PC-3 (cell line): ENCODE measurements around the gene CYP11A1. TPM values are rescaled to one million over a fixed set of nuclear protein-coding genes. Genes with fewer than 3 reads are reported as not detected.

Experiments used
- ATAC-seq: fragments of 200-7000 bp; cut with Tn5 transposase; 2 replicates; pipeline ENCODE4 v1.9.1; 2020; ENCODE audit warnings: mild to moderate bottlenecking, moderate library complexity
- BruUV-seq: library from RNA; stranded (reverse); fragments of 400-500 nt; replicated peaks from 2 replicates; lab custom pipeline; 2021; lab: Mats Ljungman, UMichigan
- CTCF ChIA-PET: fragments of 300-600 bp; sonication (Branson Sonifier 250); formaldehyde crosslinking; loops from one replicate; lab custom pipeline; 2022; ENCODE audit warnings: antibody characterized with exemption; lab: Charles Lee
- POLR2A ChIA-PET: fragments of 300-600 bp; sonication (Branson Sonifier 250); formaldehyde crosslinking; loops from one replicate; lab custom pipeline; 2022; ENCODE audit warnings: antibody characterized with exemption; ENCODE audit not compliant: unreplicated experiment; lab: Charles Lee
- DNase-seq: peaks from one replicate; pipeline ENCODE4 v3.0.0-alpha.2; 2015
- H2AFZ ChIP-seq: fragments of 300-600 bp; sonication (generic); 2 replicates; pipeline ENCODE4 v1.6.0; 2016; ENCODE audit warnings: antibody characterized with exemption, low read length
- H3F3A ChIP-seq: fragments of 300-600 bp; sonication (generic); one replicate; pipeline ENCODE4 v1.6.0; 2017; ENCODE audit warnings: antibody characterized with exemption, low read length, control low read depth, mild to moderate bottlenecking; ENCODE audit not compliant: unreplicated experiment
- H3K27ac ChIP-seq: fragments of 300-600 bp; sonication (generic); 2 replicates; pipeline ENCODE4 v1.5.1; 2016; ENCODE audit warnings: mild to moderate bottlenecking, low read length
- H3K27me3 ChIP-seq: fragments of 300-600 bp; sonication (generic); 2 replicates; pipeline ENCODE4 v1.6.1; 2016; ENCODE audit warnings: low read length, mixed read lengths
- H3K36me3 ChIP-seq: fragments of 300-600 bp; sonication (generic); 2 replicates; pipeline ENCODE4 v1.6.1; 2016; ENCODE audit warnings: low read depth, mixed run types, low read length, mixed read lengths
- H3K4me1 ChIP-seq: fragments of 300-600 bp; sonication (generic); 2 replicates; pipeline ENCODE4 v1.5.1; 2016; ENCODE audit warnings: low read length; ENCODE audit not compliant: insufficient read depth
- H3K4me2 ChIP-seq: fragments of 300-600 bp; sonication (generic); 2 replicates; pipeline ENCODE4 v1.6.0; 2016; ENCODE audit warnings: low read length
- H3K4me3 ChIP-seq: fragments of 300-600 bp; sonication (generic); 2 replicates; pipeline ENCODE4 v1.5.1; 2016; ENCODE audit warnings: mild to moderate bottlenecking, low read length, mixed read lengths
- H3K79me2 ChIP-seq: fragments of 300-600 bp; sonication (generic); 2 replicates; pipeline ENCODE4 v1.6.1; 2017; ENCODE audit warnings: low read length, mixed read lengths
- H3K9ac ChIP-seq: fragments of 300-600 bp; sonication (generic); 2 replicates; pipeline ENCODE4 v1.6.0; 2016; ENCODE audit warnings: mild to moderate bottlenecking, low read length
- H3K9me2 ChIP-seq: fragments of 300-600 bp; sonication (generic); replicated peaks from 2 replicates; pipeline ENCODE4 v1.6.1; 2016; ENCODE audit warnings: mixed run types, low read length, mixed read lengths
- H3K9me3 ChIP-seq: fragments of 300-600 bp; sonication (generic); 2 replicates; pipeline ENCODE4 v1.6.1; 2016; ENCODE audit warnings: low read length, mixed read lengths
- H4K20me1 ChIP-seq: fragments of 300-600 bp; sonication (generic); 2 replicates; pipeline ENCODE4 v1.6.1; 2016; ENCODE audit warnings: low read length, mixed read lengths
- EZH2 ChIP-seq: fragments of 300-600 bp; sonication (generic); IDR thresholded peaks from one replicate; pipeline ENCODE4 v1.6.1; 2017; ENCODE audit warnings: antibody characterized with exemption, mild to moderate bottlenecking, low read length; ENCODE audit not compliant: unreplicated experiment
- EZH2phosphoT487 ChIP-seq: fragments of 300-600 bp; sonication (generic); IDR thresholded peaks from 2 replicates; pipeline ENCODE4 v1.6.1; 2018; ENCODE audit warnings: mild to moderate bottlenecking, antibody characterized with exemption, low read length, borderline replicate concordance
- intact Hi-C: fragments of 100-400 bp; cut with micrococcal nuclease; formaldehyde crosslinking; loops from 2 replicates; pipeline ENCODE4 v1.9.0; 2023
- total RNA-seq: library from RNA; depleted of rRNA; stranded (reverse); fragments of >200 nt; gene quantifications from 2 replicates; pipeline ENCODE4 v1.2.3, GENCODE V29; 2014
- TF ChIP-seq, protein P1 (sequence below): fragments of 300-600 bp; sonication (generic); conservative IDR thresholded peaks from 2 replicates; pipeline ENCODE4 v1.5.1; 2017; ENCODE audit warnings: antibody characterized with exemption, low read depth, mild to moderate bottlenecking, low read length

CYP11A1 gene
- total RNA-seq, 1 experiment from 2014 or later, result 0.18 TPM

DNA sequence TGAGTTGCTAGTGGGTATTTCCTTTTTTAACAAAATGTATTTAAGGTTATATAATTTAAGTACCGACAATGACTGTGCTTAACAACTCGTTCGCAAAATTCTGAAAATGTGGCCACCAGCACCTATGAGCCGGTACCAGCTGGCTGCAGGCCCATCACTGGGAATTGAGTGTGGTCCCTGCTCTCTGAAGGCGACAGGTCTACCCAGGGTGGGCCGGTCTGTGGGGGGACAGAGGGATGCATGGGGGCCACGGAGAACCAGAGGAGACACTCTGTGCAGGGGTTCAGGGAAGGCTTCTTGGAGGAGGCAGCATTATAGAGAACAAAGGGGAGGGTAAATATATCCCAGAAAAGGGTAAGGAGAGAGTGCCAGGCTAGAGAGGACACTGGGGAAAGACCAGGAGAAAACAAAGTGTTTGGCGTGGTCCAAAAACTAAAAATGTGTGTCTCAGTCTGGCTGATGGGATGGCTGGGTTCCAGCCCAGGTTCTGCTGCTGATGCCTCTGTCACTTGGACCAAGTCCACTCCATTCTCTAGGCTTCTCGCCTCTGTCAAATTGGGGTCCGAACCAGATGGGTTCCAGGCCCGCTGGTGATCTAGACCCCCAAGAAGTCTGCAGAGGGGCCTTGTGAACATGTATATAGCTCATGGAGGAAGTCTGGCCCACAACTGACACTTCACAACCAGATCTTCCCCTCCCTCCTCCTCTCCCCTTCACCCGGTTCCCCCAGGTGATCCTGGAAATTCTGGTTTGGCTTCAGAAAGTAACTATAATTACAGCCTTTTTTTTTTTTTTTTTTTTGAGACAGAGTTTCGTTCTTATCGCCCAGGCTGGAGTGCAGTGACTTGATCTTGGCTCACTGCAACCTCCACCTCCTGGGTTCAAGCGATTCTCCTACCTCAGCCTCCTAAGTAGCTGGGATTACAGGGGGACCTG lies 10.7 kb upstream of the CYP11A1 start:
- no peak overlapping the region for H3K4me3 ChIP-seq
- CTCF ChIA-PET, result interaction anchor here (0.6 kb wide), 1 partner anchor 184 kb away, joined by 4 read pairs; no protein-coding TSS in a partner anchor
- H3K4me1 ChIP-seq, result peaks cover 32% of the 10 kb centered on the region
- no peaks in the 10 kb centered on the region for H3K9me3 ChIP-seq
- BruUV-seq, result no TSS peak
- no peaks in the 10 kb centered on the region for H3K9me2 ChIP-seq
- ATAC-seq, result no peak
- no peaks in the 10 kb centered on the region for H4K20me1 ChIP-seq
- no peaks in the 10 kb centered on the region for H3F3A ChIP-seq
- H2AFZ ChIP-seq, result no peak overlapping the region
- H3K4me2 ChIP-seq, result no peak overlapping the region
- no peak overlapping the region for H3K9ac ChIP-seq
- no peaks in the 10 kb centered on the region for H3K36me3 ChIP-seq
- H3K79me2 ChIP-seq, result no peaks in the 10 kb centered on the region
- TF ChIP-seq EZH2phosphoT487 (no peak), EZH2 (no peak)
- TF ChIP-seq, protein P1, sequence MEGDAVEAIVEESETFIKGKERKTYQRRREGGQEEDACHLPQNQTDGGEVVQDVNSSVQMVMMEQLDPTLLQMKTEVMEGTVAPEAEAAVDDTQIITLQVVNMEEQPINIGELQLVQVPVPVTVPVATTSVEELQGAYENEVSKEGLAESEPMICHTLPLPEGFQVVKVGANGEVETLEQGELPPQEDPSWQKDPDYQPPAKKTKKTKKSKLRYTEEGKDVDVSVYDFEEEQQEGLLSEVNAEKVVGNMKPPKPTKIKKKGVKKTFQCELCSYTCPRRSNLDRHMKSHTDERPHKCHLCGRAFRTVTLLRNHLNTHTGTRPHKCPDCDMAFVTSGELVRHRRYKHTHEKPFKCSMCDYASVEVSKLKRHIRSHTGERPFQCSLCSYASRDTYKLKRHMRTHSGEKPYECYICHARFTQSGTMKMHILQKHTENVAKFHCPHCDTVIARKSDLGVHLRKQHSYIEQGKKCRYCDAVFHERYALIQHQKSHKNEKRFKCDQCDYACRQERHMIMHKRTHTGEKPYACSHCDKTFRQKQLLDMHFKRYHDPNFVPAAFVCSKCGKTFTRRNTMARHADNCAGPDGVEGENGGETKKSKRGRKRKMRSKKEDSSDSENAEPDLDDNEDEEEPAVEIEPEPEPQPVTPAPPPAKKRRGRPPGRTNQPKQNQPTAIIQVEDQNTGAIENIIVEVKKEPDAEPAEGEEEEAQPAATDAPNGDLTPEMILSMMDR, result no peak
- POLR2A ChIA-PET, result no interaction called here
- H3K27ac ChIP-seq, result no peak overlapping the region
- intact Hi-C loops, result no loop called here
- no peak for DNase-seq
- H3K27me3 ChIP-seq, result no peaks in the 10 kb centered on the region

DNA sequence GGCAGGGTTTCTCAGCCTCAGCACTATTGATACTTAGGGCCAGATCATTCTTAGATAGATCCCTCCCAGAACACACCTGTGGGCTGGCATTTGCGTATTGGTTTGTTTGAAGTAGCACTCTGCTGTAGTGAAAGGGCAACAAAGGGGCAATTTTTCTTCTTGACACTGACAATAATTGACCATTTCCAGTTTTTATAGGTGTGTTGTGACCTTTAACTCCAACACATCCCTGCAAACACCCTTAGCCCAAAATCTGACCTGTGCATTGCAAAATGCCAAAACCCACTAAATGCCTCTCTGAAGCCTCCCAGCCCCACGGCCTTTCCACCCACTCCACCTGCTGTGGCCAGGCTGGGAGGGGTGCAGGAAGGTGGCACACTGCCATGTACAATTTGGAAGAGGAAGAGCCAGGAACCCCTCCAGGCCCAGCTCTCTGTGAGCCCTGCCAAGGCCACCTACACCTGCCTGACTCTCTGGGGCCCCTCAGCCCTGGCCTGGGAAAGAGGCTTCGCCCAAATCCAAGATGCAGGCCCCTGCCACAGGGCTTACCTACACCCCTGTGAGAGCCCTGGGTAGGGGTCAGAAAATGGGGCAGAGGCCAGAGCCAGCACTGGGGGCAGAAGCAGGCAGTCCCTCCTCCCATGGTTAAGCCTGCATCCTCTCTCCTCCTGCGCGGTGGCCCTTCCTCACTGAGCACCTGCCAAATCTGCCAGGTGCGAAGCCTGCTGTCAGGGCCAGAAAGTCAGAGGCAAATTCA lies 9.6 kb upstream of the CYP11A1 start:
- no peak overlapping the region for H3K27ac ChIP-seq
- H3K79me2 ChIP-seq, result no peaks in the 10 kb centered on the region
- no peak overlapping the region for H3K4me2 ChIP-seq
- DNase-seq (no peak), ATAC-seq (no peak)
- intact Hi-C loops, result no loop called here
- no TSS peak for BruUV-seq
- no peaks in the 10 kb centered on the region for H4K20me1 ChIP-seq
- no peaks in the 10 kb centered on the region for H3K36me3 ChIP-seq
- no peaks in the 10 kb centered on the region for H3K9me3 ChIP-seq
- ChIA-PET POLR2A (no interaction called here), CTCF (no interaction called here)
- H3K4me3 ChIP-seq, result no peak overlapping the region
- H3K9me2 ChIP-seq, result no peaks in the 10 kb centered on the region
- H2AFZ ChIP-seq, result no peak overlapping the region
- TF ChIP-seq EZH2 (no peak), EZH2phosphoT487 (no peak)
- TF ChIP-seq, protein P1, result no peak
- H3F3A ChIP-seq, result no peaks in the 10 kb centered on the region
- H3K27me3 ChIP-seq, result peaks cover 2% of the 10 kb centered on the region
- peaks cover 21% of the 10 kb centered on the region for H3K4me1 ChIP-seq
- no peak overlapping the region for H3K9ac ChIP-seq
